GM10248 (cell line): ENCODE data around the gene TMEM181.

Experiments used
- CTCF ChIA-PET: fragments of 300-600 bp; sonication (Branson Sonifier 250); formaldehyde crosslinking; extraction: SDS; loops from one replicate; lab custom pipeline; 2021; ENCODE audit warnings: antibody characterized with exemption; lab: Yijun Ruan, JAX
- POLR2A ChIA-PET: fragments of 350-650 bp; sonication (Branson Sonifier 250); formaldehyde crosslinking; extraction: SDS; loops from one replicate; lab custom pipeline; 2020; ENCODE audit warnings: antibody characterized with exemption; lab: Yijun Ruan, JAX
- DNase-seq: peaks from one replicate; pipeline ENCODE4 v3.0.0; 2012; ENCODE audit errors: extremely low spot score
- CTCF ChIP-seq: IDR thresholded peaks from 2 replicates; pipeline ENCODE4 v1.5.1; 2012; ENCODE audit warnings: mild to moderate bottlenecking, low read depth; ENCODE audit errors: extremely low read depth, missing control alignments, control extremely low read depth

TMEM181 gene

GRCh38 chr6:158536084-158536890 lies 23.6 kb upstream of the TMEM181 start:
- DNase-seq, result peak; percentile 86
- ChIA-PET CTCF (interaction anchor here (1.6 kb wide), 1 partner anchor 69 kb away, joined by 4 read pairs; no protein-coding TSS in a partner anchor), POLR2A (no interaction called here)
- TF ChIP-seq CTCF, result no peak

- no peak for DNase-seq
- ChIA-PET POLR2A (no interaction called here), CTCF (interaction anchor here (1.6 kb wide), 1 partner anchor 68 kb away, joined by 4 read pairs; no protein-coding TSS in a partner anchor)
- TF ChIP-seq CTCF, result no peak
Measured at GRCh38 chr6:158536891-158537798, 22.7 kb upstream of the TMEM181 start.

GRCh38 chr6:158538741-158539140 lies 21.1 kb upstream of the TMEM181 start:
- TF ChIP-seq CTCF, result no peak
- no peak for DNase-seq
- CTCF ChIA-PET, result interaction anchor here (1.6 to 3.4 kb wide), 4 partner anchors 13 to 30 kb away, joined by 4 to 13 read pairs (median 6); no protein-coding TSS in a partner anchor
- POLR2A ChIA-PET, result no interaction called here

GRCh38 chr6:158539413-158539812 lies 20.5 kb upstream of the TMEM181 start:
- no peak for DNase-seq
- TF ChIP-seq CTCF, result no peak
- POLR2A ChIA-PET, result no interaction called here
- CTCF ChIA-PET, result interaction anchor here (0.6 to 3.4 kb wide), 7 partner anchors 12 to 254 kb away, joined by 3 to 13 read pairs (median 4); partner anchors contain the start of gene TMEM181

- POLR2A ChIA-PET, result no interaction called here
- CTCF ChIA-PET, result interaction anchor here (0.6 to 3.4 kb wide), 8 partner anchors 11 to 319 kb away, joined by 3 to 13 read pairs (median 4); partner anchors contain the start of gene TMEM181
- no peak for DNase-seq
- no peak for TF ChIP-seq CTCF
Measured at GRCh38 chr6:158539881-158540280, 20.0 kb upstream of the TMEM181 start.
